ENCODE data around the gene CLGN. TPM values are rescaled to one million over a fixed set of nuclear protein-coding genes. Genes with fewer than 3 reads are reported as not detected.

CLGN gene
- total and polyA plus RNA-seq, 2 of the 13 experiments (the other 11 are each of a cell fraction or from before 2014, with no cell fraction given), result 7.2 to 17.0 TPM

DNA sequence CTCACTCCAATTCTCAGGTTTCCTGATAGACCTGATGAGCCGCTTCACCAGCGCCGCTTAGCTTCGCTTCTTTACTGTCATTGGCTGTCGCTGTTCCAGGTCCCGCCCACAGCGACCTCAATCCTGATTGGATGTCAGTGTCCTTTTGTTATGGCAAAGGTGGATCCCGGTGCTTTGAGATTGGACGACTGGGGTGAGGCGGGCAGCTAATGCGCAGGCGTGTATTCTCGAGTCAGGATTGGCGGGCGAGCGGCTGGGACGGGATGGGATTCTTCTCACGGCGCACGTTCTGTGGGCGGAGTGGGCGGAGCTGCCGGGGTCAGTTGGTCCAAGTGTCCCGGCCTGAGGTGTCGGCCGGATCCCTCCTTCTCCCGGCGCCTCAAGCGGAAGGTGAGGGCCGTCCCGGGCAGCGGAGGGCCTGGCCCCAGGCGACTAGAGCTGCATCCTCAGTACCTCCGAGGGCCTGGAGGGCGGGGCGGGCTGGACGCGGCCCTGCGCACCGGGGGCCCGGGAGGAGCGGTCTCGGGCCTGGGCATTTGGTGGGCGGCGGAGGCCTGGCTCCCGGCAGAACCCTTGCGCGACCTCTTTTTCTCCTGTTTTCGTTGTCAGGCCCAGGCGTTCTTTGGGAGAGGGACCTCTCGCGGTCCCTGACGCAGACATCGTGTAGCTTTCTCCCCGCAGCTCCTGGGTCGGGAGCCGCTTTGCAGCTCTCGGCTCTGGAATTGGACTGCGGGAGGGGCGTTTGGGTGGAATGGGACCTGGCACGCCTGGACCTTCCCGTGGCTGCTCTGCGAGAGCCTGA, 53.9 kb downstream of the CLGN start, which contains the start of gene SCOC (continued):
- TF ChIP-seq REXO4 (CRISPR knock-in tag; IDR thresholded peaks at IDR 0.05; ENCODE audit: borderline replicate concordance) (no peak), ZIK1 (CRISPR knock-in tag; IDR thresholded peaks at IDR 0.05; ENCODE audit: borderline replicate concordance, low read depth) (peak; percentile 82; the same call in 1 of the 2 replicates), ZNF225 (CRISPR knock-in tag; IDR thresholded peaks at IDR 0.05) (peak; percentile 88; the same call in 1 of the 2 replicates), KDM5A (IDR thresholded peaks at IDR 0.05; ENCODE audit: borderline replicate concordance, low read length) (peak; percentile 83; the same call in 1 of the 2 replicates), LCORL (IDR thresholded peaks at IDR 0.05) (no peak), LCORL (CRISPR knock-in tag; IDR thresholded peaks at IDR 0.05) (peak; percentile 82), ZNF556 (CRISPR knock-in tag; IDR thresholded peaks at IDR 0.05; ENCODE audit: borderline replicate concordance) (peak; percentile 72; the same call in 1 of the 2 replicates), ZNF672 (CRISPR knock-in tag; IDR thresholded peaks at IDR 0.05) (no peak), TAF1 (CRISPR knock-in tag; IDR thresholded peaks at IDR 0.05) (peak; percentile 95), NFRKB (IDR thresholded peaks at IDR 0.05) (no peak), MYNN (CRISPR knock-in tag; IDR thresholded peaks at IDR 0.05; ENCODE audit: low read depth) (no peak), ZBTB14 (CRISPR knock-in tag; IDR thresholded peaks at IDR 0.05) (no peak), HNRNPH1 (optimal IDR thresholded peaks at IDR 0.05; ENCODE audit: low read depth, low read length) (no peak), ATF7-NPFF (CRISPR knock-in tag; IDR thresholded peaks at IDR 0.05; ENCODE audit: low read depth) (peak; percentile 73), ZNF121 (CRISPR knock-in tag; IDR thresholded peaks at IDR 0.05) (peak; percentile 75; the same call in 1 of the 2 replicates), CBX1 (IDR thresholded peaks at IDR 0.05; ENCODE audit: low read depth) (no peak), EEA1 (CRISPR knock-in tag; IDR thresholded peaks at IDR 0.05; ENCODE audit: borderline replicate concordance) (peak; percentile 76; the same call in 1 of the 2 replicates), KAT8 (CRISPR knock-in tag; IDR thresholded peaks at IDR 0.05) (peak; percentile 88), SRSF1 (optimal IDR thresholded peaks at IDR 0.05; ENCODE audit: low read depth, low read length) (peak; percentile 68), ZNF629 (CRISPR knock-in tag; conservative IDR thresholded peaks at IDR 0.05) (0 out of 2 replicates have a peak, but pooled peaks have one; percentile 37), PHF8 (CRISPR knock-in tag; IDR thresholded peaks at IDR 0.05) (peak; percentile 99), ZNF101 (CRISPR knock-in tag; IDR thresholded peaks at IDR 0.05; ENCODE audit: borderline replicate concordance, low read depth) (0 out of 2 replicates have a peak, but pooled peaks have one; percentile 33), TOPORS (CRISPR knock-in tag; IDR thresholded peaks at IDR 0.05) (no peak), PAX8 (CRISPR knock-in tag; IDR thresholded peaks at IDR 0.05; ENCODE audit: borderline replicate concordance) (peak; percentile 74; the same call in 1 of the 2 replicates), TMF1 (CRISPR knock-in tag; IDR thresholded peaks at IDR 0.05; ENCODE audit: low read depth) (peak; percentile 65; the same call in 1 of the 2 replicates), BHLHE40 (IDR thresholded peaks at IDR 0.05; ENCODE audit: low read length) (peak; percentile 83), EED (CRISPR knock-in tag; IDR thresholded peaks at IDR 0.05) (no peak), ZNF136 (CRISPR knock-in tag; IDR thresholded peaks at IDR 0.05; ENCODE audit: low read depth) (0 out of 2 replicates have a peak, but pooled peaks have one; percentile 6)
- TF ChIP-seq, protein P1, sequence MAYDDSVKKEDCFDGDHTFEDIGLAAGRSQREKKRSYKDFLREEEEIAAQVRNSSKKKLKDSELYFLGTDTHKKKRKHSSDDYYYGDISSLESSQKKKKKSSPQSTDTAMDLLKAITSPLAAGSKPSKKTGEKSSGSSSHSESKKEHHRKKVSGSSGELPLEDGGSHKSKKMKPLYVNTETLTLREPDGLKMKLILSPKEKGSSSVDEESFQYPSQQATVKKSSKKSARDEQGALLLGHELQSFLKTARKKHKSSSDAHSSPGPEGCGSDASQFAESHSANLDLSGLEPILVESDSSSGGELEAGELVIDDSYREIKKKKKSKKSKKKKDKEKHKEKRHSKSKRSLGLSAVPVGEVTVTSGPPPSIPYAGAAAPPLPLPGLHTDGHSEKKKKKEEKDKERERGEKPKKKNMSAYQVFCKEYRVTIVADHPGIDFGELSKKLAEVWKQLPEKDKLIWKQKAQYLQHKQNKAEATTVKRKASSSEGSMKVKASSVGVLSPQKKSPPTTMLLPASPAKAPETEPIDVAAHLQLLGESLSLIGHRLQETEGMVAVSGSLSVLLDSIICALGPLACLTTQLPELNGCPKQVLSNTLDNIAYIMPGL (CRISPR knock-in tag; IDR thresholded peaks at IDR 0.05; ENCODE audit: borderline replicate concordance in 1 of 2, low read depth in 1 of 2), result peak; percentile 76 to 90; a peak in 3 of 4 replicates
